RWPE2 (cell line): ENCODE measurements around the gene MYOM1.

Source experiments
- ATAC-seq: fragments of 200-7000 bp; cut with Tn5 transposase; 3 replicates; pipeline ENCODE4 v1.9.1; 2021; ENCODE audit warnings: low read depth
- DNase-seq: peaks from one replicate; pipeline ENCODE4 v3.0.0-alpha.2; 2020; ENCODE audit warnings: low spot score
- H3K27ac ChIP-seq: fragments of 450-650 bp; 2 replicates; pipeline ENCODE4 v1.5.1; 2017; ENCODE audit warnings: mild to moderate bottlenecking; ENCODE audit not compliant: poor library complexity, severe bottlenecking
- H3K27me3 ChIP-seq: fragments of 250-450 bp; sonication (Bioruptor Pico); 2 replicates; pipeline ENCODE4 v1.5.1; 2021; ENCODE audit warnings: mild to moderate bottlenecking, moderate library complexity; ENCODE audit not compliant: insufficient read depth, poor library complexity, severe bottlenecking
- H3K36me3 ChIP-seq: fragments of 250-450 bp; sonication (Bioruptor Pico); 2 replicates; pipeline ENCODE4 v1.5.1; 2020; ENCODE audit warnings: low read depth, mild to moderate bottlenecking, moderate library complexity
- H3K4me1 ChIP-seq: fragments of 250-450 bp; sonication (Bioruptor Pico); 2 replicates; pipeline ENCODE4 v1.5.1; 2021; ENCODE audit warnings: mild to moderate bottlenecking, moderate library complexity; ENCODE audit not compliant: insufficient read depth, poor library complexity, severe bottlenecking
- H3K4me3 ChIP-seq: fragments of 250-450 bp; sonication (Bioruptor Pico); 2 replicates; pipeline ENCODE4 v1.5.1; 2021; ENCODE audit warnings: mild to moderate bottlenecking, moderate library complexity; ENCODE audit not compliant: severe bottlenecking
- H3K9me3 ChIP-seq: fragments of 250-450 bp; sonication (Bioruptor Pico); 2 replicates; pipeline ENCODE4 v1.5.1; 2021; ENCODE audit warnings: mild to moderate bottlenecking, moderate library complexity; ENCODE audit not compliant: severe bottlenecking
- CTCF ChIP-seq: fragments of 450-650 bp; IDR thresholded peaks from one replicate; pipeline ENCODE4 v1.5.1; 2017; ENCODE audit warnings: mild to moderate bottlenecking, moderate library complexity; ENCODE audit not compliant: poor library complexity, severe bottlenecking

Gene MYOM1

GRCh38 chr18:3115447-3116030 is 104.2 kb downstream of the MYOM1 start:
- Histone ChIP-seq H3K27me3 (no peaks in the 10 kb centered on the region), H3K36me3 (no peaks in the 10 kb centered on the region), H3K27ac (no peak overlapping the region), H3K9me3 (no peaks in the 10 kb centered on the region), H3K4me3 (no peak overlapping the region), H3K4me1 (peaks cover 16% of the 10 kb centered on the region)
- TF ChIP-seq CTCF, result no peak
- DNase-seq (no peak), ATAC-seq (no peak)

- H3K27ac ChIP-seq, result no peak overlapping the region
- no peaks in the 10 kb centered on the region for H3K9me3 ChIP-seq
- H3K27me3 ChIP-seq, result no peaks in the 10 kb centered on the region
- ATAC-seq (no peak), DNase-seq (no peak)
- no peak for TF ChIP-seq CTCF
- no peaks in the 10 kb centered on the region for H3K36me3 ChIP-seq
- H3K4me1 ChIP-seq, result peaks cover 16% of the 10 kb centered on the region
- no peak overlapping the region for H3K4me3 ChIP-seq
These were observed 105.3 kb downstream of the MYOM1 start for GRCh38 chr18:3114451-3114850.

- H3K27me3 ChIP-seq, result no peaks in the 10 kb centered on the region
- no peak overlapping the region for H3K27ac ChIP-seq
- ATAC-seq (peak; percentile 71), DNase-seq (no peak)
- no peak for TF ChIP-seq CTCF
- H3K4me3 ChIP-seq, result no peak overlapping the region
- no peaks in the 10 kb centered on the region for H3K36me3 ChIP-seq
- no peaks in the 10 kb centered on the region for H3K9me3 ChIP-seq
- peaks cover 16% of the 10 kb centered on the region for H3K4me1 ChIP-seq
These were observed 105.7 kb downstream of the MYOM1 start for GRCh38 chr18:3114026-3114425.

DNA sequence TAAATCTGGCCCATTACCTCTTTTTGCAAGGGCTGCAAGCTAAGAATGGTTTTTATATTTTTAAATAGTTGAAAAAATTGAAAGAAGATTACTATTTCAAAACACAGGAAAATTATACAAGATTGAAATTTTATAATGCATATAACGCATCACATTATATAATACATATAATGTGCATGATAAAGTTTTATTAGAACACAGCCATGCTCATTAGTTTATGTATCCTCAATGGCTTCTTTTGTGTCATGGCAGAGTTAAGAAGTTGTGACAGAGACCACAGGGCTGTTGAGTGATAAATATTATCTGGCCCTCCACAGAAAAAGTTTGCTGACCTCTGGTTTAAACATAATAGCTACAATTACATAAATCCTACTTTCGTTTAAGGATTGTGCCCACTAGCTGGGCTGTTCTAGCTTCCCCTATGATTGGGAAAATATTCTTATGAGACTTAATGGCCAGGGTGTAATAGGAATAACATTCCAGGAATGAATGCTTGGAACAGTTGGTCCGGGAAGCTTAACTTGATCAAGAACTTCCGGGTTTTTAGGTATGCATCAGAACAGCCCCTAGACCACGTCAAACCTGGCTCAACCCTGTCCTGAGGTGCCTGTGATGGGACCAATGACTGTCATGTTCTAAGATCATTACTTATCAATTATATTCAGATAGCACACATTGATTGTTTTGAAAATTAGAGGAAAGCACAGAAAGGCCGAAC is 108.1 kb downstream of the MYOM1 start:
- no peak for TF ChIP-seq CTCF
- no peak for ATAC-seq
- Histone ChIP-seq H3K27ac (no peak overlapping the region), H3K9me3 (no peaks in the 10 kb centered on the region), H3K36me3 (no peaks in the 10 kb centered on the region), H3K4me3 (no peak overlapping the region), H3K4me1 (peaks cover 4% of the 10 kb centered on the region), H3K27me3 (no peaks in the 10 kb centered on the region)
- DNase-seq, result no peak
